GM18951 (cell line): ENCODE measurements around the gene CEP128.

Experiments used
- POLR2A ChIP-seq: IDR thresholded peaks from 4 replicates; pipeline ENCODE4 v1.6.1; 2011; ENCODE audit warnings: mild to moderate bottlenecking; ENCODE audit not compliant: insufficient read length, insufficient read depth; ENCODE audit errors: extremely low read depth
- in situ Hi-C: fragments of 300-500 bp; cut with MboI; formaldehyde crosslinking; loops from one replicate; pipeline ENCODE4 v1.12.0; 2022; ENCODE audit warnings: low sequenced_read_pairs, mixed read lengths, inconsistent platforms; ENCODE audit not compliant: unreplicated experiment

The CEP128 gene

DNA sequence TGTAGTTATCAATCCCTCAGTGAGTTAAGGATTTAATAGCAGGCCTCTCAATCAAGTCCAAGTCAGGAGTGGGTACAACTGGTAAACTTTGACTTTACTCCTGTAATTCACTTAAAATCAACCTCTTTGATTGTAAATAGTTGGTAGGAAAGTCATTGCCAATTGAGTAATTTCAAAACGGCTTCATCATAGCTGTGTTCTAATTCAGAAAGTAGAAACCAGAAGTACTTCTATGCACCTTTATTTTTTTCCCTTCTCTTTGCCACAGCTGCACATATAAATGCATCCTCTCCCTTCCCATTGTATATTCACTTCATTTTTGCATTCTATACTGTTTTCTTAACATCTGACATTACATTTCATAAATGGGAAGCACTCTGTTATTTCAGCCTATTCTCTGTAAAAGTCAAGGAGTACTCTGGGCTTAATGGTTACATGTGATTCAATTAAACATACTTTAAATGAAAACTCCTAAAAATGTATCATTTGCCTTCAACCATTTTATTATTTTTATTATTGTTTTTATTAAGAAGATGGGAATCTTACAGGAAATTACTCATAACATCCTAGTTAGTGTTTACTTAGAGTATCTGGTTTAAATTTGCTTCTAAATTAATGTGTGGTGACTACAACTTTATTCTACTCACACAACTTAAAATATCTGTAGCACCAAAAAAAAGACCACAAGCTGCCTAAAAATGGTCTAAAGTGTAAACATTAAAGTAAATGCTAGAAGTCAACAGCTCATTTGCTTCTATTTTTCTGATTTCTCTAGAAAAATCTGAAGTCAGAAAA lies 171.2 kb downstream of the CEP128 start:
- in situ Hi-C loops, result no loop called here
- TF ChIP-seq POLR2A, result no peak

GRCh38 chr14:80768646-80769045 lies 172.9 kb downstream of the CEP128 start:
- no peak for TF ChIP-seq POLR2A

GRCh38 chr14:80764921-80765507 lies 176.5 kb downstream of the CEP128 start:
- in situ Hi-C loops, result no loop called here
- TF ChIP-seq POLR2A, result no peak

More at GRCh38 chr14:80768646-80769045, 172.9 kb downstream of the CEP128 start:
- in situ Hi-C loops, result no loop called here

DNA sequence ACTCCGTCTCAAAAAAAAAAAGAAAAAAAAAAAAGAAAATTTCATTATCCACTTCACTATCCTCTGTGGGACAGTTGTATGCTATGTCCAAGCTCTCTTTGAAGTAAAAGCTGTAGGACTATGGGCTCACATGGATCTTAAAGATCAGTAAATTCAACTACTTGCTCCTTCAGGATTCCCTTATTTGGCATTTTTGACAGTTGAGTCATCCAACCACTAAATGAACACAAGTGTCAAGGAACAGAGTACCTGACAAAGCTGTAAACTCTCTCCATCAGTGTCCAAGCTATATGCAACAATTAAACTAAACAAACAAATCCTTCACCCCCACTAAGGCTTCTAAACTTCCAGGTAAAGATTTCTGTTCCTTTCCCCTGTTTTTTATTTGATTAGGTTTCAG lies 177.0 kb downstream of the CEP128 start:
- in situ Hi-C loops, result no loop called here
- no peak for TF ChIP-seq POLR2A

DNA sequence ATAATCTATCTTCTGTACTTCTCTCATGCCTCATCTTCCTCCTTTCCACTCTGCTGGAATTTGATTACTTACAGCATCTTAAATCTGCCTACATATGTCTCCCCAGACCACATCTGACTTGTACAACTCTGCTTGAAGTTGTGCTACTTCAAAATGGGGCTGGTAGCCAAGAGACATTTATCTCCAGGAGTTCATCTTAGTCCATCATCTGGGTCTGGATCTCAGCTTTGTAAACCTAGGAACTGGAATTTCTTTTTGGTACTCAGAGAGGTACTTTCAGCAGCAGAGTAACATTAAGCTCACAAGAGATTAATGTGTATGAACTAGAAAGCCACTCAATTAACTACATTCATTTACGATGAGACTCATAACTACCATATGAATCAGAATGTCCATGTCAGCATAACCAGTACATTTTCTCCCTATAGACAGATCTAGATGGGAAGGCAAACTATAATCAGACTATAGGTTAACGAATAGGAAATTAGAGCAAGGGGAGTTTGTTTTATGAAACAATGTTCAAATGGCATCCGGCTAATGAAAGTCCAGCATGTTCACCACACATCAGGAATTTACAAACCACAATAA lies 178.8 kb downstream of the CEP128 start:
- TF ChIP-seq POLR2A, result no peak
- in situ Hi-C loops, result no loop called here

DNA sequence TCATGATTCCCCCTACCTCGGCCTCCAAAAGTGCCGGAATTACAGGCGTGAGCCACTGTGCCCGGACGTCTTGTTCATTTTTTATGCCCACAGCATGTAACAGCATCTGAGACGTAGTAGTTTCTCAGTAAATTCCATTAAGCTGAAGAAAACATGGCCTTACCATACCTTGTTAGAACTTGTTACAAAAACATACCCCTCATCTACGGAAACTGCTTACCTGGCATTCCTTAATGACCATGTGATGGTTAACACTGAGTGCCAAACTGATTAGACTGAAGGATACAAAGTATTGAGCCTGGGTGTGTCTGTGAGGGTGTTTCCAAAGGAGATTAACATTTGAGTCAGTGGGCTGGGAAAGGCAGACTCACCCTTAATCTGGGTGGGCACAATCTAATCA lies 186.8 kb downstream of the CEP128 start:
- TF ChIP-seq POLR2A, result no peak
- in situ Hi-C loops, result no loop called here

DNA sequence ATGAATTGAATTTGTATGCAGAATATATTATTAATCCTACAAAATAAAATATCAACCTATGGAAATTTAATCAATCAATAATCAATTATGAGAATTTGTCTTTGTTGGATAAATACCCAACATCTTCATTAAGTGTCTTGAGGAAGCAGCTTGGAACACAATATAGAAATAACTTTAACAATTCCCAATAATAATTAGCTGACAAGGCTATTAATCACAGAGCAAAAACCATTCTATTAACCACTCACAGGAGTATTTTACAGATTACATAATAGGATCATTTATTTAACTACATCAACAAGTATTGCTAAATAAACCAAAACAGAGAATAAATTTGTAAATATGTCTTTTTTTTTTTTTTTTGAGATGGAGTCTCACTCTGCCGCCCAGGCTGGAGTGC lies 190.3 kb downstream of the CEP128 start:
- in situ Hi-C loops, result no loop called here
- no peak for TF ChIP-seq POLR2A

- TF ChIP-seq POLR2A, result no peak
- in situ Hi-C loops, result no loop called here
Observed at GRCh38 chr14:80726211-80726610, 215.3 kb downstream of the CEP128 start.

DNA sequence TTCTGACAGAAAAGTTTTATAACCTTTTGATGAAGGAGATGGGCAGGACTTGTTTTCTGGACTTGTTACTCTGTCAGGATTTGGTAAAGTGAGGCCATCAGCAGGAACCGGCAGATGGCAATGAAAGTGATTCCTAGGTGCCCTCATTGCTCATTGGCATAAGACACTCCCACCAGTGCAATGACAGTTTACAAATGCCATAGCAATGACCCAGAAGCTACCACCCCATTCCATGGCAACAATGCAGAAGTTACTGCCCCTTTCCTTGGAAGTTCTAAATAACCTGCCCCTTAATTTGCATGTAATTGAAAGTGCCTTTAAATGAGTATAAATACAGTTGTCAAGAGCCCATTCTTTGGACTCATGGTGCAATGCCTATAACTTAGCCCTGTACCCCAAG lies 222.6 kb downstream of the CEP128 start:
- TF ChIP-seq POLR2A, result no peak
- in situ Hi-C loops, result no loop called here

GRCh38 chr14:80714474-80714873 lies 227.1 kb downstream of the CEP128 start:
- in situ Hi-C loops, result no loop called here

GRCh38 chr14:80713076-80713850 lies 228.3 kb downstream of the CEP128 start:
- no peak for TF ChIP-seq POLR2A
- in situ Hi-C loops, result no loop called here

More at GRCh38 chr14:80714474-80714873, 227.1 kb downstream of the CEP128 start:
- no peak for TF ChIP-seq POLR2A

- in situ Hi-C loops, result no loop called here
- TF ChIP-seq POLR2A, result no peak
Observed at GRCh38 chr14:80705241-80705980, 236.1 kb downstream of the CEP128 start.

DNA sequence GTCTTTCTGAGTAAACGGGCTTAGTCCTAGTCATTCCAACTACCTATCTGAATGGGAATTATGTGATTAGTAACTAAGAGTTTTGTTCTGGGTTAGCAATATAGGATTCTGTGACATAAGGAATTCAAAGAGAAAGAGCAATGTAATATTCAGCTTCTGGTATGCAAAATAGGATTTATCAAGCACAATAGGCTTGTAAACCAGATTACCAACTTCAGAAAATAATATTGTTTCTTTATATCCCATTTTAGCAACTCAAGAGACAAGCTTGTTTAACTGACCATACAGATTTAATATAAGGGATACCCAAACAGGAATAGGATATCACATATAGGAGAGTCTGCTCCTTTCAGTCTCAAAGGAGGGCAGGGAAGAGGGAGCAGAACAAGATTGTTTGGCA lies 240.9 kb downstream of the CEP128 start:
- no peak for TF ChIP-seq POLR2A
- in situ Hi-C loops, result no loop called here

- no peak for TF ChIP-seq POLR2A
- in situ Hi-C loops, result no loop called here
Observed at GRCh38 chr14:80699861-80700260, 241.7 kb downstream of the CEP128 start.
